NK-92 (cell line): ENCODE data around the gene CPEB4.

ENCODE experiments used
- DNase-seq: peaks from one replicate; lab custom pipeline; 2025; ENCODE audit not compliant: unreplicated experiment; lab: John Stamatoyannopoulos, UW

The CPEB4 gene

DNA sequence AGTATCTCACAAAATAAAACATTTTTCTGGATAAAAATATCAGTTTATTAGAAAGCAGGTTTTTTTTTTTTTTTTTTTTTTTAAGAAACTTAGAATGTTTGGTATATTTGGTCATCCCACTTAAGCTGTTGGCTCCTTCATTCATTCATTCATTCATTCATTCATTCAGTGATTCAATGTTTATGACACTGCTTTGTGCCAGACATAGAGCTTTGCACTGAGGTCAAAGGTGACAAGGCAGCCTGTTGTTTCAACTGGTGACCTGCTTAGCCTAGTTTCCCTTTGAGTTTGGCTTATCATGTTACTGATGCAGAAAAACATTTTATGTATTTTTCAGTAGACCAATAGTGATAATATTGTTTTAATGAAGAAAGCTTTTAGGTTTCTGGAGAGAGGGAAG, 23.5 kb downstream of the CPEB4 start:
- DNase-seq, result no peak

- DNase-seq, result no peak
These were observed 25.7 kb downstream of the CPEB4 start for GRCh38 chr5:173913686-173914321.

DNA sequence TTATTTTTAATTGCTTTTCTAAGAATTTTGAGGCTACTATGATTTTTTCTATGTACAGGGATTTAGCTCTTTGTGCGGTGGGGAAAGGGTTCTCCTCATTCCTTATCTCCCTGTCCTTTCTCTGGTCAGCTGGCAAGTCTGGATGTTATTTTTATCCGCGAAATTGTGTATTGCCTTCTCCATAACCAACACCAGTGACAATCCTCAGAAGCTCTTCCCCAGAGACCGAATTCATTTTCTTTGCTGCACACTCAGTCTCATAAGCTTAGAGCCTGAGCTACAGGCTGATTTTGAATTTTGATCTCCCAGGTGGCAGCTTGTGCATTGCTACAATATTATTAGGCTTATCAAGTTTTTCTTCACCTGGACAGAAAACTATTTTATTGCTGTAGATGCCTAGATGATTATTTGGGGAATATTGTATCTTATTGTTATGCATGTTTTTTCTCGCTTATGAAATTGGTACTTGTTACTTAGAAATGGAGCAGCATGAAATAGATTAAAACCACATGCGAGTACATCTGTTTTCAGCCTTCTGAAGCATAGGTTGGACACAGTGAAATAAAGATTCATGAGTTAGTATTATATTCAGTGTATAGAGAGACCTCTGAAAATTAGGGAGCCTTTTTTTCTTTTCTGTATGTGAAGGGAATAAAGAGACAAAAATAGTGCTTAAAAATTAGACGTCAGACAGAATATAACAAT, 27.3 kb downstream of the CPEB4 start:
- no peak for DNase-seq

DNA sequence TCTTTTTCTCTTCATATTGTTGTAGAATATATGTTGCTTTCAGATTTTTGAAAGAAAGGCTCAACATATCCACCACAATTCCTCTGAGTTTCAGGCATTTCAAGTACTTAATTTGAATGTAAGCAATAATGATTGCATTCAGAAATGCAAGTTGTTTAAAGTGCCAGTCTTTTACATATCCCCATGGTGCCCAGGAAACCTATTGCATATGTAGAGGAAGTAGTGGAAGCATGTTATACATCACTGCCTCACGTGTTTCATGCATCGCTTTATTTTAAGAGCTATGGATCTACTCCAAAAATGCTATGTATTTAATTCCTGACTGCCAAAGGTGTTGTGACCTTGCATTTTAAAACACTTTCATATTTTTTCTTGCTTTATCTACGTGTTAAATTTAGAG, 28.1 kb downstream of the CPEB4 start:
- DNase-seq, result no peak

GRCh38 chr5:173917788-173918786, 29.9 kb downstream of the CPEB4 start:
- DNase-seq, result no peak

DNA sequence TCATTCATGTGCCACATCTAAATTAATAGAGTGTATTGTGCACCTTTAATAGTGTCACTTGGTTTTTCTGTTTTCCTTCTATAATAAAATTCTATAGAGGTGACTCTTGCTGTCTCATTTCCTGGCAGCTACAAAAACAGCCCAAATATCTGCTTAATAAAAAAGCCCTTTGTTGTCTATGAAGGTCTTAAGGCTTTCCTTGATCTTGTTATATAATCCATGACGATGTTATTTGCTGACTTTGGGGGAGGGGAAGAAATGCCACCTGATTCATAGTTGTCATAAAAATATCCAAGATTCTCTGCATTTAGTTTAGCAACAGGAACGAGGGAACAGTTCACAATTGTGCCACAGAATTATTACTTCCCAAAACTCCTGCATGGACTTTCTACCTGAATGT, 31.3 kb downstream of the CPEB4 start:
- no peak for DNase-seq

DNA sequence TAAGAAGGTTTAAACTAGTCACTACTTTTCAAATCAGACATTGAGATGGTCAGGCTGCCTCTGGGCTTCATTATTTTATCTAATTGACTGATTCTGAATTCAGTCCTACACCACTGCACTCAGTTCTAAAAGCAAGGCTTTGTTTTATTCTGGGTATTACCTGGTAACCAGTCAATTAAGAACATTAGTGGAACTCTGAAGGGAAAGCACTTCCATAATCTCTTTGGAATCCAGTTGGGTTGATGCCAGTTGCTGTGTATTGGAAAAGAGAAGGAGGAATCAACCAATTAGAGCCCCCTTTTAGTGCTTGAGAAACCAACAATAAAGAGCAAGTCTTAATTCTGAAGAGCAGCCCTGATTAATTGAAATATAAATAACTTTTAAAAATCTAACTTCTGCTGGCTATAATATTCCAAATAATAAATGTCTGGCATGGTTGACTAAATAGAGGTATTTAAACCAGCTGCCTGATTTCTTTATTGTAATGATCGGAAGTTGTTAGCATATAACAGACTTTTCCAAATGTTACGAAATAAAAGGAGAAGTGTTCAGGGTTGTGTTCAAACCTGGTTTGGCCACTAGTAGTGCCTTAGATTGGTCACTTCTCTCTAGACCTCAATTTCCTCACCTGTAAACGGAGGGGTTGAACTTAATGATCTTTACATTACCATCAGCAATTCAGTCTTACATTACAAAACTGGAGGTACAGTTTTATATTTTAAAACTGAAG, 32.0 kb downstream of the CPEB4 start:
- no peak for DNase-seq

GRCh38 chr5:173920866-173921555, 32.9 kb downstream of the CPEB4 start:
- DNase-seq, result no peak

DNA sequence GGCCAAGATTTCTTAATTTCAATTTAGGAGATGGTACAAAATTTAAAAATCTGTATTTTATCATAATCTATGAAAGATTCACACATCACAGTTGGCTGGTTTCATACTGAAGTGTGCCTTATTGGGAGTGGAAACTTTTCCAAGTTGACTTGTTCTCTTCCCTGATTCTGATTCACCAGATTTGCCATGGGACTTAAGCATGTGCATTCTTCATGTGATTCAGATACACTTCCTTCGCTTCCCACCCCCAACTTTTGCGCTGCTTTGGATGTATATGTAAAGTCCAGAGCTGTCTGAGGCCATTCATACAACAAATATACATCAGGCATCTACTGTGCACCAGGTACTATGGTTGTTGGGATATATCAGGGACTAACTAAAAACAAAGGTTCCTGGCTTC, 34.4 kb downstream of the CPEB4 start:
- DNase-seq, result no peak

DNA sequence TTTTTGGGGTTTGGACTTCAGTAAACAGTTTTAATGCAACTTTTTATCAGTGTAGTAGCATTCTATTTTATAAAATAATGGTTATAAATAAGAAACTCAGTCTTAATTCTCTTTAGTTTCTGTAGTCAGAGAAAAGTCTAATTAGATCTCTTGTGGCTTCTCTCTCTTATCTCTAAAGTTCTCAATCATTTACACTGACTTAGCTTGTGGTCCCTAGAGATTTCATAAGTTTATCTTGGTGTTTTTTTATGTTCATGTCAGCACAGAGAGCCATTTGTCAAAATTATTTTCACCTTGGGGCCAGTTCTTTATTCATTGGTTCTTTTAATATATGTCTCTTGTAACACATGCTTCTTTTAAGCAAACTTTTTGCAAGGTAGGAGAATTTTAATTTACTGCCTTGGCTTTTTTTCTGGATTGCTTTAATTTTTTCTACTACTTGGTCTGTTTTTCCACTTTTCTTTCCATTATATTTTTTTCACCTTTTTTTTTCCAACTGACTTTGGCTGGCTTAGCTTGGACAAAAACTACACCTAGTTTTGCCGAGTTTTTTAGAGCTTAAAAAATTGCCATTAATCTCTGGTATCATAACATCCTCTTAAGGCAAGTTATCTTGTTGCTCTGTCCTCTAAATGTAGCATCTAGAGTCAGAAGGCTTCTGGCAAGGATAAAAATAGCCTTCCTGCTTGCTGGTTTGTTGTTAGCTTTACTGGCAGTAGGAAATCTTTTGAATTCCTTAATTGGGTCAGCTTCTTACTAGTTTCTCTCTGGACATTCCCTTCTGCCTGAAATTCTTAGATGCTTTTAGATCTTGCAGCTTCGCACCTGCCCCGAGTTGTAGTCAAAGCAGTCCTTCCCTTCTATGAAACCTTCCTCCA, 35.3 kb downstream of the CPEB4 start:
- no peak for DNase-seq

GRCh38 chr5:173924899-173925298, 36.8 kb downstream of the CPEB4 start:
- DNase-seq, result no peak

DNA sequence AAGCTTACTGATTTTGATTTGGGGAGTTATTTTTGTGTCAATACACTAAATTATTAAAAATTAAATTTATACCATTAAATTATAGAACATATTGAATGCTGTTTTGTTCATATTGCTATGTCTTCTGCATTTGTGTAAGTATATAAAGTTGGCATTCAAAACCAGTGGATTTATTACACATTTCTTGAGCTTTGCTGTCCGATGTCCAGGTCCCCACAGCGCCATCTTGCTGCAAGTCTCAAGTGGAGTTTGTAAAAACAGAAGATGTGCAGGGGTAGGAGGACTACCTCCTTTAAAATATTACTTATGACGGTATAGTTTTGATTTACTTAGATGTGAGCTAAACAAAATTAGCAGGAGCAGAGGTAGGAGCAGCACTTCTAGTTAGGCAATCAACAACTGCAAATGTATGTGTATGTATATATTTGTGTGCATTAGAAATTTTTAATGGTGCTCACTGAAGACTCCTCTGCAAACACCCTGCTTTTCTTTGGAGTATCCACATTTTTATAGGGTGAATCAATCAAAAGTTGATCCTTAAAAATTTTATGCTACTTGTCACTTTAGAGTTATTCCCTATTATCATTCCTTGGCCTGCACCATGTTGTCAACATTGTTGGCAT, 37.4 kb downstream of the CPEB4 start:
- no peak for DNase-seq

DNA sequence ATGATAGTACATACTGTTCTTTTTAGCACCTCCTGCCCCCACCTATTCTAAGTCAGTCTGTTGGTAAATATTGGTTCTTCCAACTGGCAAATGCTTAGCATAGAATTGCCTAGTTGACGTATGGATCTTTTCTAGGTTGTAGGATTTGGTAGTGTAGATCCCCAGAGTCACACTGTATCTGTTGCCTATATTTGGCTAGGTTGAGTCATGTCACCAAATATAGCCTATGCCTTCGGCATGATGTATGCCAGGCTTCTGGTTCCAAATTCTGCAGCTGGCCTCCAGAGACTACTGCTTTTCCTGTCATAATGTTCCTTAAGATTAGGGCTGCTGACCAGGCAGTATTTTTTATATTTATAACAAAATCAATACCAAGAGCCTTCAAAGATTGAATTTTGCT, 38.2 kb downstream of the CPEB4 start:
- no peak for DNase-seq

- DNase-seq, result no peak
These were observed 40.9 kb downstream of the CPEB4 start for GRCh38 chr5:173928871-173929574.

- no peak for DNase-seq
These were observed 44.6 kb downstream of the CPEB4 start for GRCh38 chr5:173932695-173933139.

- DNase-seq, result no peak
These were observed 45.8 kb downstream of the CPEB4 start for GRCh38 chr5:173933901-173934300.

GRCh38 chr5:173935396-173935795, 47.2 kb downstream of the CPEB4 start:
- no peak for DNase-seq

- DNase-seq, result no peak
These were observed 52.1 kb downstream of the CPEB4 start for GRCh38 chr5:173940269-173940668.
